GM12878 (cell line): ENCODE measurements around the gene EXO5. TPM values are rescaled to one million over a fixed set of nuclear protein-coding genes. Genes with fewer than 3 reads are reported as not detected.
A peak's percentile ranks its signal among the peaks of the same experiment; 100 is the strongest.

Source experiments
- BMI1 ChIP-seq: fragments of 450-650 bp; IDR thresholded peaks from 2 replicates; pipeline ENCODE4 v1.6.1; 2016; ENCODE audit warnings: mild to moderate bottlenecking, moderate library complexity, borderline replicate concordance
- CBX5 ChIP-seq: sonication (generic); IDR thresholded peaks from 2 replicates; pipeline ENCODE4 v1.6.1; 2016; ENCODE audit warnings: low read depth, moderate library complexity, mild to moderate bottlenecking, inconsistent platforms
- CEBPB ChIP-seq, 2 experiments: fragments of 150-350 bp in 1 of 2; IDR thresholded peaks; 2 replicates each; pipeline ENCODE4 v1.6.1; 2012 to 2014; ENCODE audit warnings: low read depth in 2 of 2, low read length in 2 of 2, borderline replicate concordance in 1 of 2, inconsistent platforms in 1 of 2
- HDGF ChIP-seq: fragments of 450-650 bp; IDR thresholded peaks from 2 replicates; pipeline ENCODE4 v1.6.1; 2016; ENCODE audit warnings: antibody characterized with exemption
- IRF4 ChIP-seq: IDR thresholded peaks from 2 replicates; pipeline ENCODE4 v1.6.1; 2011; ENCODE audit warnings: low read depth, low read length
- KDM1A ChIP-seq: fragments of 200-600 bp; sonication (generic); IDR thresholded peaks from 2 replicates; pipeline ENCODE4 v1.6.1; 2016; ENCODE audit warnings: borderline replicate concordance
- KLF5 ChIP-seq: fragments of 450-650 bp; IDR thresholded peaks from 2 replicates; pipeline ENCODE4 v1.6.1; 2014; ENCODE audit warnings: mild to moderate bottlenecking; ENCODE audit not compliant: partially characterized antibody
- MEF2B ChIP-seq: fragments of 450-650 bp; IDR thresholded peaks from 2 replicates; pipeline ENCODE4 v1.6.1; 2018; ENCODE audit warnings: mild to moderate bottlenecking, moderate library complexity; ENCODE audit not compliant: partially characterized antibody, poor library complexity, severe bottlenecking
- NR2C1 ChIP-seq: fragments of 450-650 bp; IDR thresholded peaks from 2 replicates; pipeline ENCODE4 v1.6.1; 2017; ENCODE audit warnings: antibody characterized with exemption, mild to moderate bottlenecking, moderate library complexity
- RFX5 ChIP-seq: IDR thresholded peaks from 2 replicates; pipeline ENCODE4 v1.6.1; 2011; ENCODE audit warnings: low read depth, low read length, improper control_type of control experiment
- RUNX3 ChIP-seq: IDR thresholded peaks from 2 replicates; pipeline ENCODE4 v1.6.1; 2012; ENCODE audit warnings: low read length, inconsistent platforms
- SMAD5 ChIP-seq: IDR thresholded peaks from 2 replicates; pipeline ENCODE4 v1.6.1; 2016; ENCODE audit warnings: antibody characterized with exemption, low read depth
- SUZ12 ChIP-seq: fragments of 200-600 bp; sonication (generic); IDR thresholded peaks from one replicate; pipeline ENCODE4 v1.6.1; 2018; ENCODE audit warnings: antibody characterized with exemption, mild to moderate bottlenecking; ENCODE audit not compliant: unreplicated experiment
- TBL1XR1 ChIP-seq: IDR thresholded peaks from 2 replicates; pipeline ENCODE4 v1.6.1; 2012; ENCODE audit warnings: low read depth, low read length, improper control_type of control experiment
- YBX1 ChIP-seq: fragments of 450-650 bp; IDR thresholded peaks from 2 replicates; pipeline ENCODE4 v1.6.1; 2016; ENCODE audit warnings: antibody characterized with exemption
- ZBTB40 ChIP-seq: fragments of 450-650 bp; IDR thresholded peaks from 2 replicates; pipeline ENCODE4 v1.6.1; 2016; ENCODE audit warnings: mild to moderate bottlenecking, moderate library complexity, borderline replicate concordance
- ZNF207 ChIP-seq: fragments of 450-650 bp; IDR thresholded peaks from 2 replicates; pipeline ENCODE4 v1.6.1; 2014; ENCODE audit warnings: antibody characterized with exemption, mild to moderate bottlenecking, borderline replicate concordance
- ZNF24 ChIP-seq: fragments of 450-650 bp; IDR thresholded peaks from 2 replicates; pipeline ENCODE4 v1.6.1; 2017; ENCODE audit warnings: antibody characterized with exemption, mild to moderate bottlenecking
- ZNF274 ChIP-seq: IDR thresholded peaks from one replicate; pipeline ENCODE4 v1.8.0; 2011; ENCODE audit not compliant: insufficient read length, insufficient read depth
- ZSCAN29 ChIP-seq: fragments of 450-650 bp; IDR thresholded peaks from 2 replicates; pipeline ENCODE4 v1.6.1; 2017; ENCODE audit warnings: mild to moderate bottlenecking, moderate library complexity
- polyA plus RNA-seq, 11 experiments: library from polyadenylated mRNA; depleted of rRNA in 4 of 11; unstranded in 6 of 11; stranded (reverse) in 5 of 11; fragments of >200 nt; fragmentation: Nextera tagmentation in 4 of 11; fragmentation: Illumina TruSeq in 1 of 11; extraction: Ambion mirVana in 4 of 11; extraction: Trizol in 1 of 11; gene quantifications; 1 replicate in 1 of 11; 2 replicates in 10 of 11; pipeline versions ENCODE4 v1.2.1 to v1.2.3, GENCODE V29; 2011 to 2016; ENCODE audit warnings: inconsistent platforms in 2 of 11, missing spikeins in 2 of 11, low read depth in 1 of 11
- total RNA-seq, 4 experiments: library from RNA; depleted of rRNA in 3 of 4; stranded (reverse); fragments of >200 nt in 3 of 4; fragmentation: Illumina TruSeq in 1 of 4; extraction: Trizol in 1 of 4; gene quantifications; 2 replicates each; pipeline versions ENCODE4 v1.2.1 to v1.2.3, GENCODE V29; 2013 to 2021
- TF ChIP-seq, protein P1 (sequence below): fragments of 450-650 bp; formaldehyde crosslinking; IDR thresholded peaks from 2 replicates; pipeline ENCODE4 v1.4.0; 2020; ENCODE audit warnings: mild to moderate bottlenecking, moderate library complexity
- TF ChIP-seq, protein P2 (sequence below): fragments of 450-650 bp; IDR thresholded peaks from 2 replicates; pipeline ENCODE4 v1.6.1; 2017; ENCODE audit warnings: low read depth, mild to moderate bottlenecking, moderate library complexity

EXO5 gene
- total and polyA plus RNA-seq, 10 of the 15 experiments (the other 5 are each of a cell fraction or from before 2014, with no cell fraction given): 2.1 to 10.1 (median 8.5) TPM

GRCh38 chr1:40508375-40509341 is at the start of gene EXO5 (continued):
- TF ChIP-seq, protein P1, sequence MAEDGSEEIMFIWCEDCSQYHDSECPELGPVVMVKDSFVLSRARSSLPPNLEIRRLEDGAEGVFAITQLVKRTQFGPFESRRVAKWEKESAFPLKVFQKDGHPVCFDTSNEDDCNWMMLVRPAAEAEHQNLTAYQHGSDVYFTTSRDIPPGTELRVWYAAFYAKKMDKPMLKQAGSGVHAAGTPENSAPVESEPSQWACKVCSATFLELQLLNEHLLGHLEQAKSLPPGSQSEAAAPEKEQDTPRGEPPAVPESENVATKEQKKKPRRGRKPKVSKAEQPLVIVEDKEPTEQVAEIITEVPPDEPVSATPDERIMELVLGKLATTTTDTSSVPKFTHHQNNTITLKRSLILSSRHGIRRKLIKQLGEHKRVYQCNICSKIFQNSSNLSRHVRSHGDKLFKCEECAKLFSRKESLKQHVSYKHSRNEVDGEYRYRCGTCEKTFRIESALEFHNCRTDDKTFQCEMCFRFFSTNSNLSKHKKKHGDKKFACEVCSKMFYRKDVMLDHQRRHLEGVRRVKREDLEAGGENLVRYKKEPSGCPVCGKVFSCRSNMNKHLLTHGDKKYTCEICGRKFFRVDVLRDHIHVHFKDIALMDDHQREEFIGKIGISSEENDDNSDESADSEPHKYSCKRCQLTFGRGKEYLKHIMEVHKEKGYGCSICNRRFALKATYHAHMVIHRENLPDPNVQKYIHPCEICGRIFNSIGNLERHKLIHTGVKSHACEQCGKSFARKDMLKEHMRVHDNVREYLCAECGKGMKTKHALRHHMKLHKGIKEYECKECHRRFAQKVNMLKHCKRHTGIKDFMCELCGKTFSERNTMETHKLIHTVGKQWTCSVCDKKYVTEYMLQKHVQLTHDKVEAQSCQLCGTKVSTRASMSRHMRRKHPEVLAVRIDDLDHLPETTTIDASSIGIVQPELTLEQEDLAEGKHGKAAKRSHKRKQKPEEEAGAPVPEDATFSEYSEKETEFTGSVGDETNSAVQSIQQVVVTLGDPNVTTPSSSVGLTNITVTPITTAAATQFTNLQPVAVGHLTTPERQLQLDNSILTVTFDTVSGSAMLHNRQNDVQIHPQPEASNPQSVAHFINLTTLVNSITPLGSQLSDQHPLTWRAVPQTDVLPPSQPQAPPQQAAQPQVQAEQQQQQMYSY: no peak
- TF ChIP-seq ZSCAN29: no peak
- TF ChIP-seq ZBTB40: no peak
- TF ChIP-seq BMI1: no peak
- TF ChIP-seq, protein P2, sequence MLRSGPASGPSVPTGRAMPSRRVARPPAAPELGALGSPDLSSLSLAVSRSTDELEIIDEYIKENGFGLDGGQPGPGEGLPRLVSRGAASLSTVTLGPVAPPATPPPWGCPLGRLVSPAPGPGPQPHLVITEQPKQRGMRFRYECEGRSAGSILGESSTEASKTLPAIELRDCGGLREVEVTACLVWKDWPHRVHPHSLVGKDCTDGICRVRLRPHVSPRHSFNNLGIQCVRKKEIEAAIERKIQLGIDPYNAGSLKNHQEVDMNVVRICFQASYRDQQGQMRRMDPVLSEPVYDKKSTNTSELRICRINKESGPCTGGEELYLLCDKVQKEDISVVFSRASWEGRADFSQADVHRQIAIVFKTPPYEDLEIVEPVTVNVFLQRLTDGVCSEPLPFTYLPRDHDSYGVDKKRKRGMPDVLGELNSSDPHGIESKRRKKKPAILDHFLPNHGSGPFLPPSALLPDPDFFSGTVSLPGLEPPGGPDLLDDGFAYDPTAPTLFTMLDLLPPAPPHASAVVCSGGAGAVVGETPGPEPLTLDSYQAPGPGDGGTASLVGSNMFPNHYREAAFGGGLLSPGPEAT: no peak; the same call in 1 of the 2 replicates
- TF ChIP-seq KLF5: peak; percentile 74
- no peak for TF ChIP-seq KDM1A
- TF ChIP-seq ZNF274: no peak
- 0 out of 2 replicates have a peak, but pooled peaks have one; percentile 32 for TF ChIP-seq HDGF
- TF ChIP-seq ZNF24: peak; percentile 23; the same call in 1 of the 2 replicates
- TF ChIP-seq SMAD5: peak; percentile 67; the same call in 1 of the 2 replicates
- TF ChIP-seq RUNX3: peak; percentile 70
- no peak for TF ChIP-seq IRF4
- peak; percentile 35 for TF ChIP-seq MEF2B
- TF ChIP-seq NR2C1: no peak
- no peak for TF ChIP-seq CEBPB (IDR thresholded peaks at IDR 0.05; ENCODE audit: borderline replicate concordance in 1 of 2, low read depth in 2 of 2, low read length in 2 of 2)
- TF ChIP-seq YBX1: no peak
- TF ChIP-seq CBX5: peak; percentile 96
- TF ChIP-seq RFX5: no peak
- TF ChIP-seq SUZ12: no peak
- TF ChIP-seq TBL1XR1: no peak
- no peak for TF ChIP-seq ZNF207
